PC-3 (cell line): ENCODE data around the gene TMEM259. TPM values are rescaled to one million over a fixed set of nuclear protein-coding genes. Genes with fewer than 3 reads are reported as not detected.
"Not testable (repeated sequence)": the region's sequence is repeated elsewhere in the genome, so short reads cannot be mapped to it uniquely, and the experiment has no call there.

Experiments
- ATAC-seq: fragments of 200-7000 bp; cut with Tn5 transposase; 2 replicates; pipeline ENCODE4 v1.9.1; 2020; ENCODE audit warnings: mild to moderate bottlenecking, moderate library complexity
- BruUV-seq: library from RNA; stranded (reverse); fragments of 400-500 nt; replicated peaks from 2 replicates; lab custom pipeline; 2021; lab: Mats Ljungman, UMichigan
- CTCF ChIA-PET: fragments of 300-600 bp; sonication (Branson Sonifier 250); formaldehyde crosslinking; loops from one replicate; lab custom pipeline; 2022; ENCODE audit warnings: antibody characterized with exemption; lab: Charles Lee
- POLR2A ChIA-PET: fragments of 300-600 bp; sonication (Branson Sonifier 250); formaldehyde crosslinking; loops from one replicate; lab custom pipeline; 2022; ENCODE audit warnings: antibody characterized with exemption; ENCODE audit not compliant: unreplicated experiment; lab: Charles Lee
- DNase-seq: peaks from one replicate; pipeline ENCODE4 v3.0.0-alpha.2; 2015
- H2AFZ ChIP-seq: fragments of 300-600 bp; sonication (generic); 2 replicates; pipeline ENCODE4 v1.6.0; 2016; ENCODE audit warnings: antibody characterized with exemption, low read length
- H3F3A ChIP-seq: fragments of 300-600 bp; sonication (generic); one replicate; pipeline ENCODE4 v1.6.0; 2017; ENCODE audit warnings: antibody characterized with exemption, low read length, control low read depth, mild to moderate bottlenecking; ENCODE audit not compliant: unreplicated experiment
- H3K27ac ChIP-seq: fragments of 300-600 bp; sonication (generic); 2 replicates; pipeline ENCODE4 v1.5.1; 2016; ENCODE audit warnings: mild to moderate bottlenecking, low read length
- H3K27me3 ChIP-seq: fragments of 300-600 bp; sonication (generic); 2 replicates; pipeline ENCODE4 v1.6.1; 2016; ENCODE audit warnings: low read length, mixed read lengths
- H3K36me3 ChIP-seq: fragments of 300-600 bp; sonication (generic); 2 replicates; pipeline ENCODE4 v1.6.1; 2016; ENCODE audit warnings: low read depth, mixed run types, low read length, mixed read lengths
- H3K4me1 ChIP-seq: fragments of 300-600 bp; sonication (generic); 2 replicates; pipeline ENCODE4 v1.5.1; 2016; ENCODE audit warnings: low read length; ENCODE audit not compliant: insufficient read depth
- H3K4me2 ChIP-seq: fragments of 300-600 bp; sonication (generic); 2 replicates; pipeline ENCODE4 v1.6.0; 2016; ENCODE audit warnings: low read length
- H3K4me3 ChIP-seq: fragments of 300-600 bp; sonication (generic); 2 replicates; pipeline ENCODE4 v1.5.1; 2016; ENCODE audit warnings: mild to moderate bottlenecking, low read length, mixed read lengths
- H3K79me2 ChIP-seq: fragments of 300-600 bp; sonication (generic); 2 replicates; pipeline ENCODE4 v1.6.1; 2017; ENCODE audit warnings: low read length, mixed read lengths
- H3K9ac ChIP-seq: fragments of 300-600 bp; sonication (generic); 2 replicates; pipeline ENCODE4 v1.6.0; 2016; ENCODE audit warnings: mild to moderate bottlenecking, low read length
- H3K9me2 ChIP-seq: fragments of 300-600 bp; sonication (generic); replicated peaks from 2 replicates; pipeline ENCODE4 v1.6.1; 2016; ENCODE audit warnings: mixed run types, low read length, mixed read lengths
- H3K9me3 ChIP-seq: fragments of 300-600 bp; sonication (generic); 2 replicates; pipeline ENCODE4 v1.6.1; 2016; ENCODE audit warnings: low read length, mixed read lengths
- H4K20me1 ChIP-seq: fragments of 300-600 bp; sonication (generic); 2 replicates; pipeline ENCODE4 v1.6.1; 2016; ENCODE audit warnings: low read length, mixed read lengths
- CTCF ChIP-seq: fragments of 300-600 bp; sonication (generic); conservative IDR thresholded peaks from 2 replicates; pipeline ENCODE4 v1.5.1; 2017; ENCODE audit warnings: antibody characterized with exemption, low read depth, mild to moderate bottlenecking, low read length
- EZH2 ChIP-seq: fragments of 300-600 bp; sonication (generic); IDR thresholded peaks from one replicate; pipeline ENCODE4 v1.6.1; 2017; ENCODE audit warnings: antibody characterized with exemption, mild to moderate bottlenecking, low read length; ENCODE audit not compliant: unreplicated experiment
- EZH2phosphoT487 ChIP-seq: fragments of 300-600 bp; sonication (generic); IDR thresholded peaks from 2 replicates; pipeline ENCODE4 v1.6.1; 2018; ENCODE audit warnings: mild to moderate bottlenecking, antibody characterized with exemption, low read length, borderline replicate concordance
- intact Hi-C: fragments of 100-400 bp; cut with micrococcal nuclease; formaldehyde crosslinking; loops from 2 replicates; pipeline ENCODE4 v1.9.0; 2023
- total RNA-seq: library from RNA; depleted of rRNA; stranded (reverse); fragments of >200 nt; gene quantifications from 2 replicates; pipeline ENCODE4 v1.2.3, GENCODE V29; 2014

TMEM259 gene
- total RNA-seq, 1 experiment from 2014 or later, result 136 TPM

- intact Hi-C loops, H3K9ac ChIP-seq, H3K4me1 ChIP-seq, H3K4me2 ChIP-seq, ATAC-seq, H3K36me3 ChIP-seq, BruUV-seq, DNase-seq, POLR2A ChIA-PET, H2AFZ ChIP-seq, H3K4me3 ChIP-seq, H3K9me3 ChIP-seq, CTCF ChIA-PET, H3K27me3 ChIP-seq, H3K27ac ChIP-seq, H3F3A ChIP-seq, H3K9me2 ChIP-seq: not testable (repeated sequence)
- H4K20me1 ChIP-seq, result peaks cover 14% of the 10 kb centered on the region
- peaks cover 39% of the 10 kb centered on the region for H3K79me2 ChIP-seq
Measured at GRCh38 chr19:1023883-1024188, 2.9 kb upstream of the TMEM259 start.

- H3K9ac ChIP-seq, result peak overlapping the region; percentile 92
- DNase-seq (no peak), ATAC-seq (no peak)
- H4K20me1 ChIP-seq, result peaks cover 48% of the 10 kb centered on the region
- peak overlapping the region; percentile 97 for H3K4me2 ChIP-seq
- peak overlapping the region; percentile 39 for H3K27ac ChIP-seq
- TF ChIP-seq CTCF (no peak), EZH2 (no peak), EZH2phosphoT487 (no peak)
- peaks cover 57% of the 10 kb centered on the region for H3K79me2 ChIP-seq
- ChIA-PET CTCF (interaction anchor here (0.7 kb wide), 1 partner anchor 16 kb away, joined by 4 read pairs; no protein-coding TSS in a partner anchor), POLR2A (interaction anchor here (0.8 kb wide), 1 partner anchor 36 kb away, joined by 9 read pairs; the partner anchor contains the start of gene WDR18)
- no peak overlapping the region for H2AFZ ChIP-seq
- H3K4me1 ChIP-seq, result peaks cover 22% of the 10 kb centered on the region
- H3K9me2 ChIP-seq, result no peaks in the 10 kb centered on the region
- no peaks in the 10 kb centered on the region for H3K27me3 ChIP-seq
- H3F3A ChIP-seq, result no peaks in the 10 kb centered on the region
- TSS peak; percentile 43 for BruUV-seq
- H3K36me3 ChIP-seq, result no peaks in the 10 kb centered on the region
- intact Hi-C loops, result no loop called here
- no peaks in the 10 kb centered on the region for H3K9me3 ChIP-seq
- H3K4me3 ChIP-seq, result peak overlapping the region; percentile 93
Measured at GRCh38 chr19:1019980-1020867, 699 bp downstream of the TMEM259 start.

- H3K9ac ChIP-seq, result peak overlapping the region; percentile 92
- BruUV-seq, result no TSS peak
- H3K4me3 ChIP-seq, result peak overlapping the region; percentile 93
- intact Hi-C loops, result no loop called here
- no peaks in the 10 kb centered on the region for H3K9me2 ChIP-seq
- no peak overlapping the region for H3K27ac ChIP-seq
- H3K27me3 ChIP-seq, result no peaks in the 10 kb centered on the region
- H4K20me1 ChIP-seq, result peaks cover 50% of the 10 kb centered on the region
- no peak overlapping the region for H2AFZ ChIP-seq
- TF ChIP-seq EZH2phosphoT487 (no peak), EZH2 (no peak), CTCF (no peak)
- DNase-seq (no peak), ATAC-seq (no peak)
- H3K79me2 ChIP-seq, result peaks cover 63% of the 10 kb centered on the region
- peak overlapping the region; percentile 97 for H3K4me2 ChIP-seq
- H3K36me3 ChIP-seq, result no peaks in the 10 kb centered on the region
- H3K4me1 ChIP-seq, result peaks cover 22% of the 10 kb centered on the region
- ChIA-PET POLR2A (interaction anchor here (0.8 kb wide), 1 partner anchor 36 kb away, joined by 9 read pairs; the partner anchor contains the start of gene WDR18), CTCF (interaction anchor here (0.7 kb wide), 2 partner anchors 16 to 224 kb away, joined by 4 to 5 read pairs; no protein-coding TSS in a partner anchor)
- H3F3A ChIP-seq, result no peaks in the 10 kb centered on the region
- no peaks in the 10 kb centered on the region for H3K9me3 ChIP-seq
Measured at GRCh38 chr19:1019616-1019961, 1.3 kb downstream of the TMEM259 start.
